Mesendoderm (in vitro differentiated cells): ENCODE data around the gene ACAA2.
"Not testable (repeated sequence)": the region's sequence is repeated elsewhere in the genome, so short reads cannot be mapped to it uniquely, and the experiment has no call there.

Experiments
- DNase-seq: peaks from one replicate; pipeline ENCODE4 v3.0.0; 2013
- H2AK5ac ChIP-seq: 2 replicates; pipeline ENCODE4 v1.6.1; 2013; ENCODE audit warnings: low read length, inconsistent platforms
- H2BK120ac ChIP-seq: 2 replicates; pipeline ENCODE4 v1.6.1; 2013; ENCODE audit warnings: low read depth, mild to moderate bottlenecking, low read length, moderate library complexity, mixed read lengths
- H2BK15ac ChIP-seq: replicated peaks from 2 replicates; pipeline ENCODE4 v1.6.1; 2013; ENCODE audit warnings: low read depth, mild to moderate bottlenecking, moderate library complexity
- H2BK5ac ChIP-seq: 2 replicates; pipeline ENCODE4 v1.6.1; 2013; ENCODE audit warnings: low read length, inconsistent platforms
- H3K18ac ChIP-seq: 2 replicates; pipeline ENCODE4 v1.6.1; 2013; ENCODE audit warnings: mild to moderate bottlenecking, low read length, mixed read lengths
- H3K23ac ChIP-seq: one replicate; pipeline ENCODE4 v1.6.1; 2013; ENCODE audit warnings: low read length
- H3K27ac ChIP-seq: 2 replicates; pipeline ENCODE4 v1.5.1; 2013; ENCODE audit warnings: low read depth, mild to moderate bottlenecking, inconsistent platforms, low read length, moderate library complexity
- H3K27me3 ChIP-seq: 2 replicates; pipeline ENCODE4 v1.6.1; 2013; ENCODE audit warnings: low read length, control low read depth, mild to moderate bottlenecking, inconsistent platforms; ENCODE audit not compliant: insufficient read depth, poor library complexity
- H3K36me3 ChIP-seq: 2 replicates; pipeline ENCODE4 v1.6.1; 2013; ENCODE audit warnings: low read length, inconsistent platforms; ENCODE audit not compliant: control insufficient read depth, insufficient read depth
- H3K4ac ChIP-seq: one replicate; pipeline ENCODE4 v1.6.1; 2013; ENCODE audit warnings: low read depth, mild to moderate bottlenecking, low read length, moderate library complexity
- H3K4me1 ChIP-seq: 2 replicates; pipeline ENCODE4 v1.6.1; 2013; ENCODE audit warnings: low read depth, low read length, inconsistent platforms; ENCODE audit not compliant: control insufficient read depth
- H3K4me2 ChIP-seq: 2 replicates; pipeline ENCODE4 v1.6.1; 2013; ENCODE audit warnings: low read length
- H3K4me3 ChIP-seq: 2 replicates; pipeline ENCODE4 v1.5.1; 2013; ENCODE audit warnings: mild to moderate bottlenecking, low read length
- H3K56ac ChIP-seq: one replicate; pipeline ENCODE4 v1.6.1; 2013; ENCODE audit warnings: low read length
- H3K79me1 ChIP-seq: 2 replicates; pipeline ENCODE4 v1.6.1; 2013; ENCODE audit warnings: low read length, inconsistent platforms
- H3K79me2 ChIP-seq: 2 replicates; pipeline ENCODE4 v1.6.1; 2013; ENCODE audit warnings: mild to moderate bottlenecking, low read length; ENCODE audit not compliant: control insufficient read depth, insufficient read depth
- H3K9ac ChIP-seq: 2 replicates; pipeline ENCODE4 v1.6.1; 2013; ENCODE audit warnings: low read length, inconsistent platforms
- H4K5ac ChIP-seq: one replicate; pipeline ENCODE4 v1.6.1; 2013; ENCODE audit warnings: low read length
- H4K8ac ChIP-seq: one replicate; pipeline ENCODE4 v1.6.1; 2013; ENCODE audit warnings: low read depth, mild to moderate bottlenecking, control low read depth, low read length, moderate library complexity
- WGBS: extraction: QIAGEN DNeasy Blood & Tissue Kit; methylation state at CpG from one replicate; pipeline ENCODE4 v1.1.7; 2013; ENCODE audit warnings: low lambda C conversion rate, missing lambda C conversion rate; ENCODE audit not compliant: insufficient coverage; ENCODE audit errors: extremely low coverage; 5-methylcytosine and 5-hydroxymethylcytosine counted together

The ACAA2 gene

GRCh38 chr18:49784427-49785185 is 28.7 kb downstream of the ACAA2 start:
- no CpG with 5 or more reads among the region's 1 CpG for WGBS

GRCh38 chr18:49783631-49784030 is 29.7 kb downstream of the ACAA2 start:
- not testable (repeated sequence) for H2BK5ac ChIP-seq, H2BK15ac ChIP-seq, H3K4ac ChIP-seq, H3K4me3 ChIP-seq, H3K27ac ChIP-seq, H2AK5ac ChIP-seq, DNase-seq, H3K4me1 ChIP-seq, H3K27me3 ChIP-seq, H3K79me1 ChIP-seq, H3K4me2 ChIP-seq, H3K9ac ChIP-seq, H3K56ac ChIP-seq, H3K36me3 ChIP-seq, H3K18ac ChIP-seq, H4K8ac ChIP-seq, H4K5ac ChIP-seq, H2BK120ac ChIP-seq, H3K79me2 ChIP-seq, H3K23ac ChIP-seq
- WGBS = no CpG with 5 or more reads among the region's 3 CpGs

More at GRCh38 chr18:49784427-49785185, 28.7 kb downstream of the ACAA2 start:
- Histone ChIP-seq H3K27ac (no peak overlapping the region), H4K5ac (no peak overlapping the region), H2AK5ac (no peak overlapping the region), H3K9ac (no peak overlapping the region), H3K36me3 (peaks cover 4% of the 10 kb centered on the region), H3K23ac (no peak overlapping the region), H3K4me3 (no peak overlapping the region), H2BK120ac (no peak overlapping the region), H3K4ac (no peak overlapping the region), H3K79me1 (no peaks in the 10 kb centered on the region), H3K56ac (no peak overlapping the region), H2BK5ac (no peak overlapping the region), H3K79me2 (no peaks in the 10 kb centered on the region), H3K4me1 (no peaks in the 10 kb centered on the region), H3K18ac (no peak overlapping the region), H4K8ac (no peak overlapping the region), H3K27me3 (no peaks in the 10 kb centered on the region), H3K4me2 (no peak overlapping the region), H2BK15ac (no peak overlapping the region)
- no peak for DNase-seq

GRCh38 chr18:49778826-49779465 is 34.4 kb downstream of the ACAA2 start:
- Histone ChIP-seq H3K4me3 (no peak overlapping the region), H2BK15ac (no peak overlapping the region), H3K27me3 (no peaks in the 10 kb centered on the region), H3K23ac (no peak overlapping the region), H3K56ac (no peak overlapping the region), H3K36me3 (peaks cover 1% of the 10 kb centered on the region), H2AK5ac (no peak overlapping the region), H3K9ac (no peak overlapping the region), H3K4me2 (no peak overlapping the region), H3K79me1 (no peaks in the 10 kb centered on the region), H3K27ac (no peak overlapping the region), H2BK120ac (no peak overlapping the region), H4K5ac (no peak overlapping the region), H3K4me1 (no peaks in the 10 kb centered on the region), H3K18ac (no peak overlapping the region), H2BK5ac (no peak overlapping the region), H4K8ac (no peak overlapping the region), H3K4ac (no peak overlapping the region), H3K79me2 (no peaks in the 10 kb centered on the region)
- WGBS = no CpG with 5 or more reads among the region's 8 CpGs
- peak; percentile 24 for DNase-seq

GRCh38 chr18:49769047-49769728 is 44.1 kb downstream of the ACAA2 start:
- Histone ChIP-seq H2BK5ac (no peak overlapping the region), H3K27ac (no peak overlapping the region), H2BK120ac (no peak overlapping the region), H3K18ac (no peak overlapping the region), H3K4me3 (no peak overlapping the region), H4K8ac (no peak overlapping the region), H4K5ac (no peak overlapping the region), H3K27me3 (no peaks in the 10 kb centered on the region), H3K56ac (no peak overlapping the region), H2BK15ac (no peak overlapping the region), H3K23ac (no peak overlapping the region), H3K79me1 (no peaks in the 10 kb centered on the region), H2AK5ac (no peak overlapping the region), H3K4me2 (no peak overlapping the region), H3K36me3 (no peaks in the 10 kb centered on the region), H3K4me1 (no peaks in the 10 kb centered on the region), H3K9ac (no peak overlapping the region), H3K4ac (no peak overlapping the region), H3K79me2 (no peaks in the 10 kb centered on the region)
- DNase-seq = no peak
- WGBS = no CpG with 5 or more reads among the region's 1 CpG

- no peak overlapping the region for H3K27ac ChIP-seq
- H3K27me3 ChIP-seq = no peaks in the 10 kb centered on the region
- no peak overlapping the region for H3K18ac ChIP-seq
- H3K56ac ChIP-seq = no peak overlapping the region
- H2BK15ac ChIP-seq = no peak overlapping the region
- H3K4ac ChIP-seq = no peak overlapping the region
- DNase-seq = peak; percentile 88
- H3K79me1 ChIP-seq = no peaks in the 10 kb centered on the region
- no CpG with 5 or more reads among the region's 5 CpGs for WGBS
- H3K36me3 ChIP-seq = no peaks in the 10 kb centered on the region
- no peaks in the 10 kb centered on the region for H3K79me2 ChIP-seq
- no peak overlapping the region for H2BK5ac ChIP-seq
- H3K23ac ChIP-seq = no peak overlapping the region
- H3K9ac ChIP-seq = no peak overlapping the region
- H3K4me2 ChIP-seq = no peak overlapping the region
- no peak overlapping the region for H3K4me3 ChIP-seq
- H2BK120ac ChIP-seq = no peak overlapping the region
- H3K4me1 ChIP-seq = no peaks in the 10 kb centered on the region
- H2AK5ac ChIP-seq = no peak overlapping the region
- no peak overlapping the region for H4K5ac ChIP-seq
- no peak overlapping the region for H4K8ac ChIP-seq
Measured at GRCh38 chr18:49768051-49768391, 45.3 kb downstream of the ACAA2 start.
